BE2C (cell line): ENCODE measurements around the gene AXDND1.

Experiments
- DNase-seq: peaks from one replicate; pipeline ENCODE4 v3.0.0-alpha.2; 2020
- H3K27me3 ChIP-seq: fragments of 250-450 bp; sonication (Bioruptor Pico); 2 replicates; pipeline ENCODE4 v1.5.1; 2020; ENCODE audit warnings: mild to moderate bottlenecking
- H3K36me3 ChIP-seq: fragments of 250-450 bp; sonication (Bioruptor Pico); 2 replicates; pipeline ENCODE4 v1.5.1; 2020; ENCODE audit warnings: mild to moderate bottlenecking
- H3K4me1 ChIP-seq: fragments of 250-450 bp; sonication (Bioruptor Pico); 2 replicates; pipeline ENCODE4 v1.5.1; 2020
- H3K4me3 ChIP-seq: 2 replicates; pipeline ENCODE4 v1.5.1; 2011; ENCODE audit warnings: low read depth, low read length
- H3K9me3 ChIP-seq: fragments of 250-450 bp; sonication (Bioruptor Pico); 2 replicates; pipeline ENCODE4 v1.5.1; 2020
- TF ChIP-seq, protein P1 (sequence below): IDR thresholded peaks from 2 replicates; pipeline ENCODE4 v1.5.1; 2012; ENCODE audit warnings: mild to moderate bottlenecking, low read depth, low read length

The AXDND1 gene

GRCh38 chr1:179598631-179599030 is 232.9 kb downstream of the AXDND1 start:
- Histone ChIP-seq H3K36me3 (no peaks in the 10 kb centered on the region), H3K4me1 (no peaks in the 10 kb centered on the region), H3K9me3 (no peaks in the 10 kb centered on the region), H3K4me3 (no peak overlapping the region), H3K27me3 (peaks cover 15% of the 10 kb centered on the region)
- TF ChIP-seq, protein P1, sequence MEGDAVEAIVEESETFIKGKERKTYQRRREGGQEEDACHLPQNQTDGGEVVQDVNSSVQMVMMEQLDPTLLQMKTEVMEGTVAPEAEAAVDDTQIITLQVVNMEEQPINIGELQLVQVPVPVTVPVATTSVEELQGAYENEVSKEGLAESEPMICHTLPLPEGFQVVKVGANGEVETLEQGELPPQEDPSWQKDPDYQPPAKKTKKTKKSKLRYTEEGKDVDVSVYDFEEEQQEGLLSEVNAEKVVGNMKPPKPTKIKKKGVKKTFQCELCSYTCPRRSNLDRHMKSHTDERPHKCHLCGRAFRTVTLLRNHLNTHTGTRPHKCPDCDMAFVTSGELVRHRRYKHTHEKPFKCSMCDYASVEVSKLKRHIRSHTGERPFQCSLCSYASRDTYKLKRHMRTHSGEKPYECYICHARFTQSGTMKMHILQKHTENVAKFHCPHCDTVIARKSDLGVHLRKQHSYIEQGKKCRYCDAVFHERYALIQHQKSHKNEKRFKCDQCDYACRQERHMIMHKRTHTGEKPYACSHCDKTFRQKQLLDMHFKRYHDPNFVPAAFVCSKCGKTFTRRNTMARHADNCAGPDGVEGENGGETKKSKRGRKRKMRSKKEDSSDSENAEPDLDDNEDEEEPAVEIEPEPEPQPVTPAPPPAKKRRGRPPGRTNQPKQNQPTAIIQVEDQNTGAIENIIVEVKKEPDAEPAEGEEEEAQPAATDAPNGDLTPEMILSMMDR: no peak
- no peak for DNase-seq

DNA sequence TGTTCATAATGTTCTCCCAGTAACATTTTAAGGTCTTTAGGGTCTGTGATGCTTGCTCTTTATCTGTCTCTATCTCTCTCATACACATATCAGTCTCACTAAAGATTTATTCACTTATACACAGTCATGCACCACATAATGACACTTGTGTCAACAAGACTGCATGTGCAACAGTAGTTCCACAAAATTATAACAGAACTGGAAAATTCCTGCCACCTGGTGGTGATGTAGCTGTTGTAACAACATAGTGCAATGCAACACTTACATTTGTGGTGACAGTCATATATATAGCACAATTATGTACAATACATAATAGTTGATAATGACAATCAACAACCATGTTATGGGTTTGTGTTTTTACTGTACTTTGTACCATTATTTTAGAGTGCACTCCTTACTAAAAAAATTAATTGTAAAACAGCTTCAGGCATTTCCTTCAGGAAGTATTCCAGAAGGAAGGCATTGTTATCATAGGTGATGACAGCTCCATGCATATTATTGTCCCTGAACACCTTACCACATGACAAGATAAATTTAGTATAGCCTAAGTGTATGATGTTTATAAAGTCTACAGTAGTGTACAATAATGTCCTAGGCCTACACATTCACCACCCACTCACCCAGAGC is 234.0 kb downstream of the AXDND1 start:
- Histone ChIP-seq H3K36me3 (no peaks in the 10 kb centered on the region), H3K9me3 (no peaks in the 10 kb centered on the region), H3K27me3 (peaks cover 6% of the 10 kb centered on the region), H3K4me3 (no peak overlapping the region), H3K4me1 (no peaks in the 10 kb centered on the region)
- DNase-seq: peak; percentile 37
- TF ChIP-seq, protein P1: peak; percentile 59

- Histone ChIP-seq H3K4me3 (no peak overlapping the region), H3K4me1 (no peaks in the 10 kb centered on the region), H3K36me3 (no peaks in the 10 kb centered on the region), H3K9me3 (no peaks in the 10 kb centered on the region), H3K27me3 (peaks cover 6% of the 10 kb centered on the region)
- DNase-seq: no peak
- TF ChIP-seq, protein P1: no peak
These were observed 235.3 kb downstream of the AXDND1 start for GRCh38 chr1:179601093-179601492.
